LNCAP (cell line): Measurements from ENCODE around the gene DHODH.
"Not testable (repeated sequence)": the region's sequence is repeated elsewhere in the genome, so short reads cannot be mapped to it uniquely, and the experiment has no call there.

ENCODE experiments used
- CTCF ChIP-seq: fragments of 450-650 bp; IDR thresholded peaks from 2 replicates; pipeline ENCODE4 v1.5.1; 2017; ENCODE audit warnings: mild to moderate bottlenecking

The DHODH gene

DNA sequence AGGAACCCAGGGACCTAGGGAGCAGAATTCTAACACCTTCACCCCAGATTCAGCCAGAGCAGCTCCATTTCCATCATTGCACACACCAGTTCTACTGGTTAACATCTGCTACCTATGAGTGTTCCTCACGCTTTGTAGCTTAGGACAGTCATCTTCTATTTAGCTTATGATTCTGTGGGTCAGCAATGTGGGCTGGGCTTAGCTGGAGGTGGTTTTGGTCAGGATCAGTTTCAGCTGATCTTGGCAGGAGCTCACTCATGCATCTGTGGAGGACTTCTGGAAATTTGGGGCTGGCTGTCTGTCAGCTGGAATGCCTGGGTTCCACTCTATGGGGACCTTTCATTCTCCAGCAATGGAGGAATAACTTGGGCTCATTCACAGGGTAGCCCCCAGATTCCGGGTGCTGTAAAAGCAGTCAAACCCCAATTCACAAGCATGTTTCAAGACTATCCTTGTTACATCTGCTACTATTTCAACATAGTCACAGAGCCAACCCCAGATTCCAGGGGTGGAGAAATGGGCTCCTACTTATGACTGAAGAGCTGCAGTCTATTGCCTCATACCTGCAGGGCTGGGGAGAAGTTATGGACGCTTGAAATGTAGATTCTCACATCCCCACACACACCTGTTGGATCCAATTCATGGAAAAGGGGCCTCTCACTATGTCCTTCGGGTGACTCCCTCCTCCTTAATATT, 42.4 kb downstream of the DHODH start:
- no peak for TF ChIP-seq CTCF

GRCh38 chr16:72051818-72052217, 43.3 kb downstream of the DHODH start:
- TF ChIP-seq CTCF: no peak

GRCh38 chr16:72054254-72054847, 45.8 kb downstream of the DHODH start, which contains the start of gene HP:
TSS of gene HP (plus strand) at chr16:72054505. CDS start at chr16:72054653, 148 bp downstream.
- not testable (repeated sequence) for TF ChIP-seq CTCF

GRCh38 chr16:72055911-72056310, 47.4 kb downstream of the DHODH start:
- TF ChIP-seq CTCF: no peak

GRCh38 chr16:72060405-72060804, 51.9 kb downstream of the DHODH start:
- no peak for TF ChIP-seq CTCF

DNA sequence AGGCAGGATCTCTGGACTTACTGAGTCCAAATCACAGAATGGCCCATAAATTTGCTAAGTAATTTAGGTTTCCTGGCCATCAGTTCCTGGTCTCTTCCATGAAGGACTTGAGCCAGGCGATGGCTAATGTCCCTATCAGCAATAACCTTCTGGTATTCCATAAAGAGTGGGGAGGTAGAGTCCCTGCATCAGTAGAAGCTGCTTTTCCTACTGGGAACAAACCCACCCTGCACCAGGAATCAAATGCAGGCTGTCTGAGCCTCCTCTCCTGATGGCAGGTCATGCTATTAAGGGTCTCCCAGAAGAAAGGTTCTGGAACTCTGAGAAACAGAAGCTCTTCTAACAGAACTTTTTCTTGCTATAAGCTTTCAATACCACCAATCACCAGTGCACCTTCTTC, 53.0 kb downstream of the DHODH start:
- TF ChIP-seq CTCF: no peak

DNA sequence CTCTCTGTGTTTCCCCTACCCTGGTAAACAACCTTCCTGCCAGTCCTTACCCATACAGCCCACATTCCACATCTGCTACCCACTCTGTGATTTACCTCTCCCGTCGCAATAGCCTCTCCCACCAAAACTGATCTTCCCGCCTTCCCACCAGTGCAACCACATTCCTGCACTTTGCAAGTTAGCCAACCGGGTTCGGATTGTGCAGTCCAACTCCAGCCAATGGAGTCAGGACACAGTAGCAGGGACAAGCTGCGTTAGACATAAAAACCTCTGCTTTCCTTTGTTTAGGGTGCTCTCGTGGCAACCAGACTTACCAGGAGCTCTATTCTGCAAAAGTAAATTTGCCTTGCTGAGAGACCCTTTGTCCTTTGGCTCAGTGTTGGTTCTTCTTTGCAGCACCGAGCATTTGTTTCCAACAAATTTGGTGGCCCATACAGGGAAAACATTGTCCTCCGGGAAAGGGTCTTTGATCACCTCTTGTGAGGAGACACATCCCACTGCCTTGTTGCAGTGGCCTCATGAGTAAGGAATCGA, 55.9 kb downstream of the DHODH start:
- no peak for TF ChIP-seq CTCF
